Mammary epithelial cell (primary cell): ENCODE results near the gene UBE2H.

Experiments used
- CTCF ChIP-seq, 2 donors: IDR thresholded peaks in 1 of 2; conservative IDR thresholded peaks in 1 of 2; 2 replicates each; pipeline ENCODE4 v1.5.1; 2011 to 2012; ENCODE audit warnings: inconsistent platforms in 2 of 2, low read length in 2 of 2, mild to moderate bottlenecking in 2 of 2, control low read depth in 1 of 2, low read depth in 1 of 2; ENCODE audit not compliant: insufficient read depth in 1 of 2; ENCODE audit errors: extremely low read depth in 1 of 2
- EZH2 ChIP-seq: IDR thresholded peaks from 2 replicates; pipeline ENCODE4 v1.6.1; 2012; ENCODE audit warnings: low read length, inconsistent platforms, borderline replicate concordance

- TF ChIP-seq CTCF (conservative IDR thresholded peaks at IDR 0.05 in 1 of 2, IDR thresholded peaks at IDR 0.05 in 1 of 2; ENCODE audit: extremely low read depth in 1 of 2, insufficient read depth in 1 of 2, low read depth in 1 of 2, low read length in 2 of 2) (no peak), EZH2 (peak; percentile 99)
These were observed 170.6 kb downstream of the UBE2H start for GRCh38 chr7:129781928-129782817.
